Measurements from ENCODE around the gene LELP1. TPM values are rescaled to one million over a fixed set of nuclear protein-coding genes. Genes with fewer than 3 reads are reported as not detected.

The LELP1 gene
- total and polyA plus RNA-seq, 2 of the 8 experiments (the other 6 are each of a cell fraction or from before 2014, with no cell fraction given): not detected

DNA sequence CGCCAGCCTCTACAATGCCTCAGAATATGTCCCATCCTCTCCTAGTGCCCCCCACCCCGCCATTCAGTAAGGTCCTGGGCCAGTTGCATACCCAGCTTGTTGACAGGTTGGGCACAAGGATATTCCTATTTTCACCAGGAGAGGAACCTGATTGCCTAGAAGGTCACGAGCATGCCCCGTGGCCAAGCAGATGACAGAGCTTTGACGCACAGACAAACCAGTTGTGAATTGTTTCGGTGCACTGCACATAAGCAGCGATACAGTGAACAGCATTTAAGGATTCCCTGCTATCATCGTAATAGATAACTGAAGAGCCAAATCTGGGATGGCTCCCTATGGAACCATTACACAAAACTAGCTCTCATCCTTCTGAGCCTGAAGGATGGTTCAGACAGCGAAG is 3.4 kb downstream of the LELP1 start:
- H3K27ac ChIP-seq (ENCODE audit: low read depth, low read length): no peak overlapping the region
- no peak overlapping the region for H3K18ac ChIP-seq (ENCODE audit: extremely low read depth, low read length)
- H2BK5ac ChIP-seq (ENCODE audit: low read depth, low read length): no peak overlapping the region
- no peak overlapping the region for H3K4ac ChIP-seq (replicated peaks; ENCODE audit: insufficient read length, low read depth, low read length)
- no peak overlapping the region for H3K4me3 ChIP-seq (ENCODE audit: extremely low read depth in 1 of 4, insufficient read depth in 2 of 4, low read depth in 3 of 4, low read length in 4 of 4)
- H3K14ac ChIP-seq (ENCODE audit: insufficient read length): no peak overlapping the region
- FAIRE-seq: no peak
- ChIA-PET CTCF (ENCODE audit: partially characterized antibody) (interaction anchor here (0.8 to 1.8 kb wide), 5 partner anchors 8 to 748 kb away, joined by 3 to 5 read pairs (median 4); no protein-coding TSS in a partner anchor), POLR2A (ENCODE audit: partially characterized antibody) (no interaction called here)
- H2AK5ac ChIP-seq (ENCODE audit: low read depth, low read length): no peak overlapping the region
- no peak overlapping the region for H3K23ac ChIP-seq (ENCODE audit: insufficient read length)
- H3K56ac ChIP-seq (replicated peaks; ENCODE audit: insufficient read length, low read depth, low read length): no peak overlapping the region
- no peak overlapping the region for H4K8ac ChIP-seq (ENCODE audit: extremely low read depth, insufficient read depth, low read length)
- H4K5ac ChIP-seq (ENCODE audit: insufficient read length, low read depth, low read length): no peak overlapping the region
- H3K4me1 ChIP-seq (replicated peaks in 1 of 4; ENCODE audit: control insufficient read depth in 3 of 4, insufficient read depth in 4 of 4, low read length in 3 of 4): peaks cover 0 to 3% (median 0%) of the 10 kb centered on the region in 4 experiments; a peak in 1 of 7 replicates
- no peak overlapping the region for H3K4me2 ChIP-seq (ENCODE audit: insufficient read depth in 1 of 2, low read depth in 2 of 2, low read length in 2 of 2)
- no peaks in the 10 kb centered on the region for H3K79me2 ChIP-seq (ENCODE audit: control insufficient read depth in 1 of 2, insufficient read depth in 2 of 2, low read length in 2 of 2)
- TF ChIP-seq MAFK (IDR thresholded peaks at IDR 0.05; ENCODE audit: low read depth, low read length): no peak
- TF ChIP-seq, protein P1, sequence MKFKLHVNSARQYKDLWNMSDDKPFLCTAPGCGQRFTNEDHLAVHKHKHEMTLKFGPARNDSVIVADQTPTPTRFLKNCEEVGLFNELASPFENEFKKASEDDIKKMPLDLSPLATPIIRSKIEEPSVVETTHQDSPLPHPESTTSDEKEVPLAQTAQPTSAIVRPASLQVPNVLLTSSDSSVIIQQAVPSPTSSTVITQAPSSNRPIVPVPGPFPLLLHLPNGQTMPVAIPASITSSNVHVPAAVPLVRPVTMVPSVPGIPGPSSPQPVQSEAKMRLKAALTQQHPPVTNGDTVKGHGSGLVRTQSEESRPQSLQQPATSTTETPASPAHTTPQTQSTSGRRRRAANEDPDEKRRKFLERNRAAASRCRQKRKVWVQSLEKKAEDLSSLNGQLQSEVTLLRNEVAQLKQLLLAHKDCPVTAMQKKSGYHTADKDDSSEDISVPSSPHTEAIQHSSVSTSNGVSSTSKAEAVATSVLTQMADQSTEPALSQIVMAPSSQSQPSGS (IDR thresholded peaks at IDR 0.05; ENCODE audit: low read length): no peak
- TF ChIP-seq TBP (IDR thresholded peaks at IDR 0.05; ENCODE audit: low read depth, low read length): no peak
- TF ChIP-seq JUND (IDR thresholded peaks at IDR 0.05; ENCODE audit: low read length): no peak
- no peak for TF ChIP-seq EGR1 (IDR thresholded peaks at IDR 0.05; ENCODE audit: borderline replicate concordance, low read depth, low read length)
- TF ChIP-seq ASH2L (IDR thresholded peaks at IDR 0.05; ENCODE audit: low read length): no peak
- no peak for TF ChIP-seq TCF12 (IDR thresholded peaks at IDR 0.05; ENCODE audit: low read depth, low read length)
- TF ChIP-seq TAF1 (IDR thresholded peaks at IDR 0.05; ENCODE audit: low read depth, low read length): no peak
- no peak for TF ChIP-seq SAP30 (IDR thresholded peaks at IDR 0.05; ENCODE audit: insufficient read depth, insufficient replicate concordance, low read length)
- no peaks in the 10 kb centered on the region for H3K9me3 ChIP-seq (ENCODE audit: insufficient read depth in 2 of 2, low read depth in 1 of 2, low read length in 1 of 2)
- 88% methylated on average over 9 of the region's 9 CpGs; no CpG with 5 or more reads in 1 of the 2 experiments for WGBS, 2 experiments (ENCODE audit: extremely low coverage in 1 of 2, insufficient coverage in 1 of 2, insufficient read length in 1 of 2, insufficient replicate concordance in 2 of 2, low coverage in 1 of 2, low lambda C conversion rate in 2 of 2, missing lambda C conversion rate in 1 of 2)
- H3K23me2 ChIP-seq (ENCODE audit: low read depth, low read length): no peaks in the 10 kb centered on the region
- H3K36me3 ChIP-seq (ENCODE audit: control insufficient read depth in 2 of 4, insufficient read depth in 4 of 4, low read length in 3 of 4): no peaks in the 10 kb centered on the region
- H2BK12ac ChIP-seq (ENCODE audit: low read depth, low read length): no peak overlapping the region
- no peaks in the 10 kb centered on the region for H3K79me1 ChIP-seq (ENCODE audit: low read depth, low read length)
- no peaks in the 10 kb centered on the region for H3K27me3 ChIP-seq (replicated peaks in 1 of 4; ENCODE audit: control insufficient read depth in 3 of 4, extremely low read depth in 1 of 4, insufficient read depth in 3 of 4, low read length in 3 of 4)
- no peak for DNase-seq (ENCODE audit: low read depth in 1 of 2, low spot score in 2 of 2)
- no peaks in the 10 kb centered on the region for H4K20me1 ChIP-seq (replicated peaks in 1 of 2; ENCODE audit: control insufficient read depth in 1 of 2, insufficient read depth in 2 of 2, low read length in 2 of 2)
- no peak overlapping the region for H2BK15ac ChIP-seq (ENCODE audit: low read length)
- no peak overlapping the region for H4K91ac ChIP-seq (replicated peaks; ENCODE audit: insufficient read length, low read length)
- H2AFZ ChIP-seq (ENCODE audit: low read length): no peak overlapping the region
- no peak overlapping the region for H2BK20ac ChIP-seq (ENCODE audit: low read length)
- H2BK120ac ChIP-seq (replicated peaks; ENCODE audit: low read depth, low read length): no peak overlapping the region
- no peak overlapping the region for H3K9ac ChIP-seq (replicated peaks in 1 of 4; ENCODE audit: extremely low read depth in 1 of 4, low read depth in 3 of 4, low read length in 3 of 4)

Measured in H1 (cell line).